Embryonic facial prominence (tissue), 1 donor: Measurements from ENCODE around the gene ZRANB3.
"Not testable (repeated sequence)": the region's sequence is repeated elsewhere in the genome, so short reads cannot be mapped to it uniquely, and the experiment has no call there.

Experiments used
- DNase-seq: peaks from one replicate; pipeline ENCODE4 v3.0.0-alpha.2; 2016; ENCODE audit errors: extremely low spot score

The ZRANB3 gene

DNA sequence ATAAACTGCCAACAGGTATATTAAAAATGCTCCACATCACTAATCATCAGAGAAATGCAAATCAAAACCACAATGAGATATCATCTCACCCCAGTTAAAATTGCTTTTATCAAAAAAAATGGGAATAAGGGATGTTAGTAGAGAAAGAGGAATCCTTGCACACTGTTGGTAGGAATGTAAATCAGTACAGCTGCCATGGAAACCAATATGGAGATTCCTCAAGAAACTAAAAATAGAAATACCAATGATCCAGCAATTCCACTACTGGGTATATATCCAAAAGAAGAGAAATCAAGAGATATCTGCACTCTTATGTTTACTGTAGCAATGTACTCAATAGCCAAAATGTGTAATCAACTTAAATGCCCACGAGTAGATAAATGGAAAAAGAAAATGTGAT is 40.6 kb downstream of the ZRANB3 start:
- DNase-seq, result no peak

DNA sequence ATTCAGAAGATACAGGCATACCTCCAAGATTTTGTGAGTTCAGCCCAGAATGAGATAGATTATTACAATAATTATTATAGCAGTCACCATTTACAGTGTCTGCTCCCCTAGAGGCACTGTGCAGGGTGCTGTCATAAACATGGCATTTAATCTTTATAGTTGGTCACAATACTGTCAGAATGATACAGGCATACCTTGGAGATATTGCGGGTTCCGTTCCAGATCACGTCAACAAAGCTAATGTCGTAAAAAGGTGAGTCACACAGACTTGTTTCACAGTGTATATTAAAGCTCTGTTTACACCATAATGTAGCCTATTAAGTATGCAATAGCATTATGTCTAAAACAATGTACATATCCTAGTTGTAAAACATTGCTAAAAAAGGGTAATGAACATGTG is 45.6 kb downstream of the ZRANB3 start:
- DNase-seq, result no peak

DNA sequence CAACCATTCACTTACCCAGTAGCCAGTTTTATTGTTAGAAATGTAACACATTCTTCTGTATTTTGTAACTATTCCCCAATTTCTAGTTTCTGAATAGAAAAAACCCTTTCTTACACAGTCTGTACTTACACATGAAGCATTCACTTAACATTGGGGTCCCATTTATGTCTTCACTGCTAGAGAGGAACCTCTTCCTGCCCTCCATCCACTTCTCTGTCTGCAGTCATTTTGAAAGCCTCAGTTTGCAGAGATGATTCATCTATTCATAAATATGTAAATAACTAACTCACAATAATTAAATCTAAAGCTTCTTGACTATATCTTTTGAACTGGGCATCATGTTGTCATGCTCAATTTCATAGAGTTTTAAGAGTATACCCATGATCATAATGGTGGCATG is 55.9 kb downstream of the ZRANB3 start:
- no peak for DNase-seq

DNA sequence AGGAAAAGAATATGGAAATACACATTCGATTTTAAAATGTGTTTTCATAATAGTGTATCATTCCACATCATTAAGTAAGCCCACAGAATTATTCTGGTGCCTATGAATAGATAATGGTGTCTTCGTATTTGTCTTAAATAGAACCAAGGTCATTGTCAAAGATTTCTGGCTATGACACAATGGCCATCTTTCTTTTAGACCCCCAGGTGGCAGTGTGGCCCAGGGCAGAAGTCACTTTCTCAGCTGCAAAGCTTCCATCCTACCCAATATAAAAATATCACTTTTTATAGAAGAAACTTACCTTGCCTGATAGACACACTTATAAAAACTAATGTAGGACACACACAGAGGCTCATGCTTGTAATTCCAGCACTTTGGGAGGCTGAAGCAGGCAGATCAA is 57.5 kb downstream of the ZRANB3 start:
- no peak for DNase-seq

DNA sequence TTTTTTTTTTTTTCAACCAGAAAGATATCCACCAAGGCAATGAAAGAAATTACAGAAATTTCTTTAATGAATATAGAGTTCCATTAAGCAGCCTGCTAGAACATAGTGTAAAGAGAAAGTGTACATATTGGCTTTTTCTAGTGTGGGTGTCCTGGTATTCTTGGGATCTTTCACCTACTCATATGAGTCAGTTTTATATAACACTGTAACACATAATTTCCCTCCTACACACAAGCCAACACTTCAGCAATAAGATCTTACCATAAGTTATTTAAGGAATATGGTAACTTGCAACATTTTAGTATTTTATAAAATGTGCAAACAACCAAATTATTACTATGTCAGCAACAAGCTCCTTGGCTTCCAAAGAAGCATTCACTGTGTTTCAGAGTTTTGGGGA is 59.9 kb downstream of the ZRANB3 start:
- no peak for DNase-seq

DNA sequence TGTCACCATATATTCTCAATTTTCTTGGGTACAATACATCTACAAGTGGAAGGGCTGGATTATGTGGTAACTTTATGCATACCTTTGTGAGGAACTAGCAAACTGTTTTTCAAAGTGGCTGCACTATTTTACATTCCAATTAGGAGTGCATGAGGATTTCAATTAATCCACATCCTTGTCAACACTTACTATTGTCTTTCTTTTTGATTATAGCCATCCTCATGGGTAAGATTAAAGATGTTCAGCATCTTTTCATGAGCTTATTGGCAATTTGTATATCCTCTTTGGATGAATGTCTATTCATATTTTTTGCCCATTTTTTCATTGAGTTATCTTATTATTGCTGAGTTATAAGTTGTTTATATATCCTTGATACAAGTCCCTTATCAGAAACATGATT is 73.7 kb downstream of the ZRANB3 start:
- DNase-seq, result no peak

DNA sequence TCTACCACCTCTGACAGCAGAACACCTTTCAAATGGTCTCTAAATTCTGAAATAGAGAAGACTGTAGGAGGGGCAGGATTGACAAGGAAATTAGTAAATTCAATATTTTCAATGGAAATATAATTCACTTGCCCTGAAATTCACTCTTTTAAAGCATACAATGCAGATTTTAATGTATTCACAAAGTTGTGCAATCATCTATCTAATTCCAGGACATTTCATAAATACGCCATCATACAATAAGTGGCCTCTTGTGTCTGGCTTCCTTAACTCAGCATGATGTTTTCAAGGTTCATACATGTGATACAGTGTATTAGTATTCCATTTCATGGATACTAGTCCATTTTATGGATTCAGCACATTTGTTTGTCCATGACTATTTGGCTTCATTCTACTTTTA is 74.2 kb downstream of the ZRANB3 start:
- DNase-seq, result no peak

DNA sequence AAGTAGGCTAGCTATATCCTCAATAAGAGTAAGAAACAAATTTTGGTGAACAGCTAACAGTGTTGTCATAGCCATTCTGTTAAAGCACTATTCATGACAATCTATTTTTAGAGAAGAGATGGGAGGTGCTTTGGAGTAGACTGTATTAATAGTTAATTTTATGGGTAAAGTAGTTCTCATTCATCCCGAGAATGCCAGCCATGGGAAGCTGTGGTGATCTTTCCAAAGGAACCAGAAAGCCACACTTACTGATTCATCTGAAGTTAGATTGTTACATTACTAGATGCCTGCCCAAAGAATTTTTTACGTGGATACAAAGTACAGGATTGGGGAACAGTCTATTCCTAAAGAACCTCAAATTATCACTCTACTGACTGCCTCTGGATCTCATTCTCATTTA is 74.6 kb downstream of the ZRANB3 start:
- DNase-seq, result no peak

DNA sequence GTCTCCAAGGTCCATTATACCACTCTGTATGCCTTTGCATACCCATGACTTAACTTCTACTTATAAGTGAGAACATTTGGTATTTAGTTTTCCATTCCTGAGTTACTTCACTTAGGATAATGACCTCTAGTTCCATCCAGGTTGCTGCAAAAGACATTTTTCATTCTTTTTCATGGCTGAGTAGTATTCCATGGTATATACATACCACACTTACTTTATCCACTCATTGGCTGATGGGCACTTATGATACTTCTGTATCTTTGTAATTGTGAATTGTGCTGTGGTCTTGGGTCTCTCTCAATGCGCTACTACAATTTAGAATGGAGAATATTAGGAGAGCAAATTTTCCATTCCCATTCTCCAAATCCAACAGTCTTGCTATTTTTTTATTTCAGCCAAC is 76.4 kb downstream of the ZRANB3 start:
- DNase-seq, result no peak

DNA sequence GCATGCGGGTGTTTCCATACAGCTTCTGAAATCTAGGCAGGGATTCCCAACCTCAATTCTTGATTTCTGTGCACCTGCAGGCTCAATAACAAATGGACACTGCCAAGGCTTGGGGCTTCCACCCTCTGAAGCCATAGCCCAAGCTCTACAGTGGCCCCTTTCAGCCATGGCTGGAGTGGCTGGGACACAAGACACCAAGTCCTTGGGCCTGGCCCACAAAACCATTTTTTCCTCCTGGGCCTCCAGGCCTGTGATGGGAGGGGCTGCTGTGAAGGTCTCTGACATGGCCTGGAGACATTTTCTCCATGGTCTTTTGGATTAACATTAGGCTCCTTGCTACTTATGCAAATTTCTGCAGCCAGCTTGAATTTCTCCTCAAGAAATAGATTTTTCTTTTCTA is 78.0 kb downstream of the ZRANB3 start:
- not testable (repeated sequence) for DNase-seq

DNA sequence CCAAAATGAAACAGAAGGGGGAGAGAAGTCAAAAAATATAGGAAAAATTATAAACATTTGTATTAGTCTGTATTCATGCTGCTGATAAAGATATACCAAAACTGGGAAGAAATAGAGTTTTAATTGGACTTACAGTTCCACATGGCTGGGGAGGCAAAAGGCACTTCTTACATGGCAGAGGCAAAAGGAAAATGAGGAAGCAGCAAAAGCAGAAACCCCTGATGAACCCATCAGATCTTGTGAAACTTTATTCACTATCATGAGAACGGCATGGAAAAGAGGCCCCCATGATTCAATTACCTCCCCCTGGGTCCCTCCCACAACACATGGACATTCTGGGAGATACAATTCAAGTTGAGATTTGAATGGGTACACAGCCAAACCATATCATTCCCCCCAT is 79.1 kb downstream of the ZRANB3 start:
- no peak for DNase-seq

DNA sequence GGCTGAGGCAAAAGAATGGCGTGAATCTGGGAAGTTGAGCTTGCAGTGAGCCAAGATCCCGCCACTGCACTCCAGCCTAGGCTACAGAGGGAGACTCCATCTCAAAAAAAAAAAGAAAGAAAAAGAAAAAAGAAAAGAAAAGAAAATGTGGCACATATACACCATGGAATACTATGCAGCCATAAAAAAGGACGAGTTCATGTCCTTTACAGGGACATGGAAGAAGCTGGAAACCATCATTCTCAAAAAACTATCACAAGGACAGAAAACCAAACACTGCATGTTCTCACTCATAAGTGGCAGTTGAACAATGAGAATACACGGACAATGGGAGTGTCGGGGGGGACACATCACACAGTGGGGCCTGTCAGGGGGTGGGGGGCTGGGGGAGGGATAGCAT is 88.0 kb downstream of the ZRANB3 start:
- not testable (repeated sequence) for DNase-seq

DNA sequence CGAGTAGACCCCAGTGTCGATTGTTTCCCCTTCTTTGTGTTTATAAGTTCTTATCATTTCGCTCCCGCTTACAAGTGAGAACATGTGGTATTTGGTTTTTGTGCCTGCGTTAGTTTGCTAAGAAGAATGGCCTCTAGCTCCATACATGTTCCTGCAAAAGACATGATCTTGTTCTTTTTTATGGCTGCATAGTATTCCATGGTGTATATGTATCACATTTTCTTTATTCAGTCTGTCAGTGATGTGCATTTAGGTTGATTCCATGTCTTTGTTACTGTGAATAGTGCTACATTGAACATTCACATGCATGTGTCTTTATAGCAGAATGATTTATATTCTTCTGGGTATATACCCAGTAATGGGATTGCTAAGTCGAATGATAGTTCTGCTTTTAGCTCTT is 95.9 kb downstream of the ZRANB3 start:
- DNase-seq, result not testable (repeated sequence)

DNA sequence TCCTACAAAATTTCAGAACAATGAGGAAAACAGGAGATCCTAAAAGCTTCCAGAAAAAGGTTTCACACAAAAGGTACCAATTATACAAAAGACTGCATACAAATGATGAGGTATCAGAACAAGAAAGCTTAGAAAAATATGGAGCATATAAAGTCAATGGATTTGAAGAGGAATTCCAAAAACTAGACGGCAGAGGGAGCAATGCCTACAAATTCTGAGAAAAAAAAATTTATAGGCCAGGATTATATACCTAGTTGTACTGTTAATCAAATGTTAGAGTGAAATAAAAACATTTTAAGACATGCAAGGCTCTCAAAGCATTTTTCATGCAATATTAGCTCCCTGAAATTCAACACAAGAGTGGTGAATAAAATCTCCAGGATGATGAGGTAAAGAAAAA is 106.2 kb downstream of the ZRANB3 start:
- no peak for DNase-seq

DNA sequence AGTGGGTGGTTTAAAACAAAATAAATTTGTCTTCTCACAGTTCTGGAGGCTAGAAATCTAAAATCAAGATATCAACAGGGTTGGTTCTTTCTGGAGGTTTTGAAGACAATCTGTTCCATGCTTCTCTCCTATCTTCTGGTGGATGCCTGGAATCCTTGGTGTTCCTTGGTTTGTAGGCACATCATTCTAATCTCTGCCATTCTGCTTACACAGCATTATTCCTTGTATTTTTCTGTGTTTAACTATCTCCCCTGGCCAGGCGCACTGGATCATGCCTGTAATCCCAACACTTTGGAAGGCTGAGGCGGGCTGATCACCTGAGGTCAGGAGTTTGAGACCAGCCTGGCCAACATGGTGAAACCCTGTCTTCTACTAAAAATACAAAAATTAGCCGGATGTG is 108.1 kb downstream of the ZRANB3 start:
- DNase-seq, result no peak

DNA sequence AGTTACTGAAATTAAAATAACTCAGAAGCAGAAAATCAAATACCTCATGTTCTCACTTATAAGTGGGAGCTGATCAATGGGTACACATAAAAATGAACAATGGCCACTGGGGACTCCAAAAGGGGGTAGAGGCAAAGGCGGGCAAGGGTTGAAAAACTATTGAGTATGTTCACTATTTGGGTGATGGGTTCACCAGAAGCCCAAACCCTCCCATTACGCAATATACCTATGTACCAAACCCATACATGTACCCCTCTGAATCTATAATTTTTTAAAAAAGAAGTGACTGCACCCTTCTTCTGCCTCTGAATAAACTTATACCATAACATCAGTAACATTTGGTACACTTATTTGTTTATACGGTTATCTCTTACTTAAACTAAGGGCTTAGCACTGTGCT is 119.4 kb downstream of the ZRANB3 start:
- no peak for DNase-seq

DNA sequence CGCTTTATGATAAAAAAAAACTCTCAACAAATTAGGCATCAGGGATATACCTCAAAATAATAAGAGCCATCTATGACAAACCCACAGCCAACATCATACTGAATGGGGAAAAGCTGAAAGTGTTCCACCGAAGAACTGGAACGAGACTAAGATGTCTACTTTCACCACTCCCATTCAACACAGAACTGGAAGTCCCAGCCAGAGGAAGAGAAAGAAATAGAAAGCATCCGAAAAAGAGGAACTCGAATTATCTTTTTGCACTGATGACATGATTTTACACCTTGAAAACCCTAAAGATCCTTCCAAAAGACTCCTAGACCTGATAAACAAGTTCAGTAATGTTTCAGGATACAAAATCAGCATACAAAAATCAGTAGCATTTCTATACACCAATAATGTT is 121.6 kb downstream of the ZRANB3 start:
- DNase-seq, result no peak

DNA sequence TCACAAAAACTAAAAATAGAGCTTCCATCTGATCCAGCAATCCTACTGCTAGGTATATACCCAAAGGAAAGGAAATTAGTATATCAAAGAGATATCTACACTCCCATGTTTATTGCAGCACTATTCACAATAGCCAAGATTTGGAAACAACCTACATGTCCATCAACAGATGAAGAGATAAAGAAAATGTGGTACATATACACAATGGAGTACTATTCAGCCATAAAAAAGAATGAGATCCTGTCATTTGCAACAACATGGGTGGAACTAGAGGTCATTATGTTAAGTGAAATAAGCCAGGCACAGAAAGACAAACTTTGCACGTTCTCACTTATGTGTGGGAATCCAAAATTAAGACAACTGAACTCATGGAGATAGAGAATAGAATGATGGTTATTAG is 134.8 kb downstream of the ZRANB3 start:
- not testable (repeated sequence) for DNase-seq

DNA sequence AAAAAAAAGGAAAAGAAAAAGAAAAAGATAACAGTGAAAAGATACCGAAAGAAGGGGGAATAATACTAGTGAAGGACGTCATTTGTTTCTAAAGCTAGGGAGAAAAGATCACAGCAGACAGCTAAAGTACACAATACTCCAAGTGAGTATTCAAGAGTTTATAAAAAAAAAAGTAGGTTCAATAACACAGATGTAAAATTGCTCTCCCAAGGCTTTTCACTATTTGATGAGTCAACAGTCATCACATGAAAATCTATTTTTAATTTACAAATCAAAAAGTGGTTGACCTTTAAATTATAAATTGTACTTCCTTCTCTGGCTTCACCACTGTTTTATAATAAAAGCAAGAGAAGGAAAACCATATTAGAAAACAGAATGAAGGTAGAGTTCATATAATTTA is 144.0 kb downstream of the ZRANB3 start:
- no peak for DNase-seq

DNA sequence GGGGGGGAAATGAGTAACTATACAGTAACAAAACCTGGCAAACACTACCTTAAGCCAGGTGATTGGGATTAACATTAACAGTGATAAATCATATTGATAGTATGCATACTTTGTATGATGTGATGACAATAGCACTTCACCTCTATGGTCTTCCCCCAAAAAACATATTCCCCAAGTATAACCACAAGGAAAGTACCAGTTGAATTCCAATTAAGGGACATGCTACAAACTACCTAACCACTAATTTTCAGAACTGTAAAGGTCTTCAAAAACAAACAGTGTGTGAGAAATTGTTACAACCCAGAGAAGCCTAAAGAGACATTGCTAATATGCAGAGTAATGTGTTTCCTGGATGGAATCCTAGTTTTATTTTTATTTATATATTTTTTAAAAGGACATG is 152.4 kb downstream of the ZRANB3 start:
- no peak for DNase-seq

DNA sequence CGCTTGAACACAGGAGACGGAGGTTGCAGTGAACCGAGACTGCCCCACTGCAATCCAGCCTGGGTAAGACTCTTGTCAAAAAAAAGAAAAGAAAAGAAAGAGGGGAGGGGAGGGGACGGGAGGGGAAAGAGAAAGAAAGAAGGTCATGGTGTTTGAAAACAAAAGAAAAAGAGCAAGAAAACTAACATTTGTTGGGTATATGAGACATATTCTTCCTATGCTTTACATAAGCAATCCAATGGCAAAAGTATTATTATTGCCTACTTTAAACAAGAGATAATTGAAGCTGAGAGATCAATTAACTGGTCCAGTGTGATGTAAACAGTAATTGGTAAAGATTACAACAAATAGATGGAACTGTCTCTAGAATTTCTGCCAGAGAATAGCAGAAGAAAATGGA is 157.3 kb downstream of the ZRANB3 start:
- no peak for DNase-seq

DNA sequence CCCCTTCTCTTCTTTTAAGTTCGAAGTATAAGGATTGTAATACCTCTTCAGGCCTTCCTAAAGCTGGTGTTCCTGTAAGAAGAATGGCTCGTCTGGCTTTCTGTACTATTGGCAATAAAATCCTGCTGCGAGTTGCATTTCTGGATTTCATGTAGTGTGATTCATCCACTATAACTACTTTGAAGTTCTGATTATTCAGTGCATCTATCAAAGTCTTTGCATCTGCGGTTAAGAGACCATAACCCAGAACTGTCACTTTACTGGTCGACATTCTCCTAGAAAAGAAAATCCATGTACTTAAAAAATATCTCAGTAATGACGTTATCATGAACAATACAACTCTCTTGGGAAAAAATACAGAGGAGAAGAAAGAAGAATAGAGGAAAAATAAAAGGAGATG is 181.1 kb downstream of the ZRANB3 start:
- no peak for DNase-seq

DNA sequence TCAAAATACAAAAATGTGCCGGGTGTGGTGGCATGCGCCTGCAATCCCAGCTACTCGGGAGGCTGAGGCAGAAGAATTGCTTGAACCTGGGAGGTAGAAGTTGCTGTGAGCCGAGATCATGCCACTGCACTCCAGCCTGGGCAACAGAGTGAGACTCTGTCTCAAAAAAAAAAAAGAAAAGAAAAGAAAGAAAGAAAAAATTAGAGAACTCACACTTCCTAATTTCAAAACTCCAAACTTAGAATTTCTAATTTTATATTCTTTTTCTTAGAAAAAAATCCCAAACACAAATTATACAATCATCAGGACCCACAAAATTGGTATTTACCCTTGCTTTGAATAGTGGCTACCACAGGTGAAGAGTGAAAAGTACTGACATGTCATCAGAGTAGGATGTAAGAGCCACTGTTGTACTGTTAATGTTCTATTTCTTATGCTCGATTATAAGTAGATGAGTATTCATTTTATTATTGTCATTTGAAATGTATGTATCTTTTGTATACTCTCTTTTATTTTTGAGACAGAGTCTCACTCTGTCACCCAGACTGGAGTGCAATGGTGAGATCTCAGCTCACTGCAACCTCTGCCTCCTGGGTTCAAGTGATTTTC is 182.8 kb downstream of the ZRANB3 start:
- DNase-seq, result not testable (repeated sequence)

DNA sequence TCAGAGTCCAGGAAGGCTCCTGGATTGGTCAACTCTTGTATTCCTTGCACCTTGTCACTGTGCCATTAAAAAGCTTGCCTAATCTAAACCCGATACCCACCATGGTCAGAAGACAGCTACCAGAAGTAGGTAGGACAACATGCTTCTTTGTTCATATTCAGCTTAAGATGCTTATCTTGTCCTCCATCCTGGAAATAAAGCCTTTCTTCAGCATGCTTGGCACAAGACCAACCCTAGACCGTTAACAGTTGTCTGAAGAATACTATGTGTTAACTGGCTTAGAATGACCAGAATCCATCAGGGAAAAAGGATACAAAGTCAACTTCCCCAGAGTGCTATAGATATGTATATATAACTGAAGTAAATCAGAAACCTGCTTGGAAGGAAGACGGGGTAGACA is 193.9 kb downstream of the ZRANB3 start:
- DNase-seq, result no peak

DNA sequence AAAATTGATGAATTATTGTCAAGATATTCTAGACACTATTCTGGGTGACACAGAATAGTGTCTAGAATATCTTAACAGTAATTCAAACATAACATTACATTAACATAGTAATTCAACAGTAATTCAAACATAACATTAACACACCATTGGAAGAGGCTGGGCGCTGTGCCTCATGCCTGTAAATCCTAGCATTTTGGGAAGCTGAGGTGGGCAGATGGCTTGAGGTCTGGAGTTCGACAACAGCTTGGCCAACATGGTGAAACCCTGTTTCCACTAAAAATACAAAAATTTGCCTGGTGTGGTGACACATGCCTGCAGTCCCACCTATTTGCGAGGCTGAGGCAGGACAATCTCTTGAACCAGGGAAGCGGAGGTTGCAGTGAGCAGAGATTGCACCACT is 195.8 kb downstream of the ZRANB3 start:
- no peak for DNase-seq
